HEK293T (cell line): ENCODE measurements around the gene RTEL1.

ENCODE experiments used
- CTCF ChIA-PET: fragments of 350-600 bp; formaldehyde crosslinking; extraction: SDS; loops from one replicate; lab custom pipeline; 2021; ENCODE audit warnings: antibody characterized with exemption, inconsistent platforms; lab: Yijun Ruan, JAX
- POLR2A ChIA-PET: fragments of 350-600 bp; formaldehyde crosslinking; extraction: SDS; loops from one replicate; lab custom pipeline; 2020; ENCODE audit warnings: antibody characterized with exemption, inconsistent platforms; lab: Yijun Ruan, JAX
- DNase-seq: peaks from one replicate; pipeline ENCODE4 v3.0.0; 2012; ENCODE audit warnings: mixed read lengths; ENCODE audit errors: extremely low spot score
- ARNT ChIP-seq: fragments of 450-650 bp; IDR thresholded peaks from 2 replicates; pipeline ENCODE4 v1.6.1; 2017; ENCODE audit warnings: mild to moderate bottlenecking
- BHLHE40 ChIP-seq: fragments of 450-650 bp; IDR thresholded peaks from 2 replicates; pipeline ENCODE4 v1.6.1; 2016; ENCODE audit warnings: mild to moderate bottlenecking, moderate library complexity, borderline replicate concordance
- CTBP1 ChIP-seq: fragments of 450-650 bp; IDR thresholded peaks from 2 replicates; pipeline ENCODE4 v1.6.1; 2016; ENCODE audit warnings: borderline replicate concordance
- ELF4 ChIP-seq: fragments of 450-650 bp; IDR thresholded peaks from 2 replicates; pipeline ENCODE4 v1.6.1; 2017; ENCODE audit warnings: antibody characterized with exemption
- FOXA1 ChIP-seq: fragments of 450-650 bp; IDR thresholded peaks from 2 replicates; pipeline ENCODE4 v1.6.1; 2016; ENCODE audit warnings: mild to moderate bottlenecking
- FOXK2 ChIP-seq: fragments of 450-650 bp; IDR thresholded peaks from 2 replicates; pipeline ENCODE4 v1.6.1; 2016; ENCODE audit warnings: mild to moderate bottlenecking
- FOXM1 ChIP-seq: fragments of 450-650 bp; IDR thresholded peaks from 2 replicates; pipeline ENCODE4 v1.6.1; 2017; ENCODE audit warnings: mild to moderate bottlenecking, borderline replicate concordance
- HDGF ChIP-seq: fragments of 450-650 bp; IDR thresholded peaks from 2 replicates; pipeline ENCODE4 v1.6.1; 2017; ENCODE audit warnings: antibody characterized with exemption, borderline replicate concordance
- L3MBTL2 ChIP-seq: fragments of 450-650 bp; conservative IDR thresholded peaks from 2 replicates; pipeline ENCODE4 v1.6.1; 2016; ENCODE audit warnings: mild to moderate bottlenecking
- LEF1 ChIP-seq: fragments of 450-650 bp; IDR thresholded peaks from 2 replicates; pipeline ENCODE4 v1.6.1; 2017; ENCODE audit warnings: mild to moderate bottlenecking, borderline replicate concordance
- NFRKB ChIP-seq: fragments of 450-650 bp; IDR thresholded peaks from 2 replicates; pipeline ENCODE4 v1.6.1; 2016; ENCODE audit warnings: mild to moderate bottlenecking, moderate library complexity
- PKNOX1 ChIP-seq: fragments of 450-650 bp; IDR thresholded peaks from 2 replicates; pipeline ENCODE4 v1.6.1; 2016
- SP1 ChIP-seq: fragments of 450-650 bp; IDR thresholded peaks from 2 replicates; pipeline ENCODE4 v1.6.1; 2017
- SUZ12 ChIP-seq: fragments of 450-650 bp; IDR thresholded peaks from 2 replicates; pipeline ENCODE4 v1.6.1; 2016; ENCODE audit warnings: mild to moderate bottlenecking
- TARDBP ChIP-seq: fragments of 450-650 bp; IDR thresholded peaks from 2 replicates; pipeline ENCODE4 v1.6.1; 2016
- ZNF384 ChIP-seq: fragments of 450-650 bp; IDR thresholded peaks from 2 replicates; pipeline ENCODE4 v1.6.1; 2016

RTEL1 gene

GRCh38 chr20:63678071-63678470, 20.0 kb downstream of the RTEL1 start:
- TF ChIP-seq LEF1 (no peak), BHLHE40 (no peak), FOXM1 (no peak), SUZ12 (no peak), TARDBP (no peak), HDGF (no peak), L3MBTL2 (no peak), FOXK2 (no peak), FOXA1 (no peak), SP1 (no peak), ARNT (no peak), ELF4 (no peak), ZNF384 (no peak), NFRKB (no peak), CTBP1 (no peak), PKNOX1 (no peak)
- CTCF ChIA-PET: no interaction called here

GRCh38 chr20:63678667-63679465, 20.8 kb downstream of the RTEL1 start:
- TF ChIP-seq NFRKB (no peak), BHLHE40 (no peak), HDGF (no peak), CTBP1 (no peak), ARNT (no peak), L3MBTL2 (no peak)
- POLR2A ChIA-PET: interaction anchor here (1.4 kb wide), 1 partner anchor 20 kb away, joined by 5 read pairs; the partner anchor contains the start of gene RTEL1
- CTCF ChIA-PET: no interaction called here
- no peak for DNase-seq

More at GRCh38 chr20:63678071-63678470, 20.0 kb downstream of the RTEL1 start:
- no peak for DNase-seq
- POLR2A ChIA-PET: no interaction called here

- POLR2A ChIA-PET: interaction anchor here (1.4 kb wide), 1 partner anchor 21 kb away, joined by 5 read pairs; the partner anchor contains the start of gene RTEL1
Measured at GRCh38 chr20:63679799-63680305, 21.7 kb downstream of the RTEL1 start.

GRCh38 chr20:63680427-63680826, 22.3 kb downstream of the RTEL1 start:
- no peak for DNase-seq
- no peak for TF ChIP-seq ZNF384
- TF ChIP-seq CTBP1: no peak
- TF ChIP-seq ARNT: no peak
- no peak for TF ChIP-seq BHLHE40
- no peak for TF ChIP-seq HDGF
- no peak for TF ChIP-seq FOXA1
- no peak for TF ChIP-seq NFRKB
- no peak for TF ChIP-seq SP1
- TF ChIP-seq PKNOX1: no peak
- TF ChIP-seq FOXM1: no peak
- TF ChIP-seq ELF4: no peak
- TF ChIP-seq L3MBTL2: no peak
- TF ChIP-seq SUZ12: no peak
- no peak for TF ChIP-seq FOXK2
- TF ChIP-seq TARDBP: no peak
- TF ChIP-seq LEF1: no peak
- POLR2A ChIA-PET: interaction anchor here (1.4 kb wide), 1 partner anchor 22 kb away, joined by 5 read pairs; the partner anchor contains the start of gene RTEL1
- CTCF ChIA-PET: no interaction called here

More at GRCh38 chr20:63679799-63680305, 21.7 kb downstream of the RTEL1 start:
- no peak for DNase-seq
- CTCF ChIA-PET: no interaction called here
- TF ChIP-seq PKNOX1 (no peak), ELF4 (no peak), CTBP1 (no peak), TARDBP (no peak), FOXK2 (no peak), NFRKB (no peak), BHLHE40 (no peak), ZNF384 (no peak), ARNT (no peak), LEF1 (no peak), FOXM1 (no peak), SUZ12 (no peak)

- TF ChIP-seq BHLHE40 (no peak), L3MBTL2 (no peak), FOXK2 (no peak), ELF4 (no peak), ARNT (no peak), TARDBP (no peak), FOXM1 (no peak), LEF1 (no peak), ZNF384 (no peak), NFRKB (no peak), PKNOX1 (no peak), FOXA1 (no peak), HDGF (no peak), CTBP1 (no peak), SUZ12 (no peak), SP1 (no peak)
- ChIA-PET CTCF (no interaction called here), POLR2A (no interaction called here)
- no peak for DNase-seq
Measured at GRCh38 chr20:63680857-63681608, 22.9 kb downstream of the RTEL1 start.
